SK-N-MC (cell line): ENCODE results near the gene MGAT5.

Source experiments
- EZH2 ChIP-seq: fragments of 200-600 bp; sonication (generic); IDR thresholded peaks from one replicate; pipeline ENCODE4 v1.6.1; 2017; ENCODE audit warnings: antibody characterized with exemption
- POLR2AphosphoS5 ChIP-seq: IDR thresholded peaks from 2 replicates; pipeline ENCODE4 v1.6.1; 2012; ENCODE audit warnings: mild to moderate bottlenecking, low read depth, low read length, borderline replicate concordance

- TF ChIP-seq POLR2AphosphoS5 (no peak), EZH2 (no peak)
Observed at GRCh38 chr2:134207589-134208209, 46.2 kb upstream of the MGAT5 start.
